ENCODE data around the gene TNFRSF21.

- TF ChIP-seq, protein P1, sequence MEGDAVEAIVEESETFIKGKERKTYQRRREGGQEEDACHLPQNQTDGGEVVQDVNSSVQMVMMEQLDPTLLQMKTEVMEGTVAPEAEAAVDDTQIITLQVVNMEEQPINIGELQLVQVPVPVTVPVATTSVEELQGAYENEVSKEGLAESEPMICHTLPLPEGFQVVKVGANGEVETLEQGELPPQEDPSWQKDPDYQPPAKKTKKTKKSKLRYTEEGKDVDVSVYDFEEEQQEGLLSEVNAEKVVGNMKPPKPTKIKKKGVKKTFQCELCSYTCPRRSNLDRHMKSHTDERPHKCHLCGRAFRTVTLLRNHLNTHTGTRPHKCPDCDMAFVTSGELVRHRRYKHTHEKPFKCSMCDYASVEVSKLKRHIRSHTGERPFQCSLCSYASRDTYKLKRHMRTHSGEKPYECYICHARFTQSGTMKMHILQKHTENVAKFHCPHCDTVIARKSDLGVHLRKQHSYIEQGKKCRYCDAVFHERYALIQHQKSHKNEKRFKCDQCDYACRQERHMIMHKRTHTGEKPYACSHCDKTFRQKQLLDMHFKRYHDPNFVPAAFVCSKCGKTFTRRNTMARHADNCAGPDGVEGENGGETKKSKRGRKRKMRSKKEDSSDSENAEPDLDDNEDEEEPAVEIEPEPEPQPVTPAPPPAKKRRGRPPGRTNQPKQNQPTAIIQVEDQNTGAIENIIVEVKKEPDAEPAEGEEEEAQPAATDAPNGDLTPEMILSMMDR (IDR thresholded peaks at IDR 0.05): no peak
- TF ChIP-seq POLR2AphosphoS5 (IDR thresholded peaks at IDR 0.05): no peak
These were observed 59.4 kb downstream of the TNFRSF21 start for GRCh38 chr6:47250302-47250701.
